Measurements from ENCODE around the gene SPAG17.
"Not testable (repeated sequence)": the region's sequence is repeated elsewhere in the genome, so short reads cannot be mapped to it uniquely, and the experiment has no call there.

DNA sequence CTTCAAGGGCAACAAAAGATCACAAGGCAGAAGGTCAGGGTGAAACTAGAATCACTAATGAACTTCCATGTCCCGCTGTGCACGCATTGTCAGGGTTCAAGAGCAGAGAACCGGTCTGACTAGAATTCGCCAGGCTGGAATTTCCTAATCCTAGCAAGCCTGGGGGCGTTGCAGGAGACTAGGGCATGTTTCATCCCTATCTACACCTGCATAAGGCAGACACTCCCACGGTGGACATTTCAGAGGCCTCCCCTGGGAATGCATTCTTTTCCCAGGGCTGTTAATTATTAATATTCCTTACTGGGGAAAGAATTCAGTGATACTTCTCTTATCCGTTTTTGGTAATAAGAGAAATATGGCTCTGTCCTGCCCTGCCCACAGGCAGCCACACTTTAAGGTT is 262.3 kb downstream of the SPAG17 start:
- TF ChIP-seq, protein P1, sequence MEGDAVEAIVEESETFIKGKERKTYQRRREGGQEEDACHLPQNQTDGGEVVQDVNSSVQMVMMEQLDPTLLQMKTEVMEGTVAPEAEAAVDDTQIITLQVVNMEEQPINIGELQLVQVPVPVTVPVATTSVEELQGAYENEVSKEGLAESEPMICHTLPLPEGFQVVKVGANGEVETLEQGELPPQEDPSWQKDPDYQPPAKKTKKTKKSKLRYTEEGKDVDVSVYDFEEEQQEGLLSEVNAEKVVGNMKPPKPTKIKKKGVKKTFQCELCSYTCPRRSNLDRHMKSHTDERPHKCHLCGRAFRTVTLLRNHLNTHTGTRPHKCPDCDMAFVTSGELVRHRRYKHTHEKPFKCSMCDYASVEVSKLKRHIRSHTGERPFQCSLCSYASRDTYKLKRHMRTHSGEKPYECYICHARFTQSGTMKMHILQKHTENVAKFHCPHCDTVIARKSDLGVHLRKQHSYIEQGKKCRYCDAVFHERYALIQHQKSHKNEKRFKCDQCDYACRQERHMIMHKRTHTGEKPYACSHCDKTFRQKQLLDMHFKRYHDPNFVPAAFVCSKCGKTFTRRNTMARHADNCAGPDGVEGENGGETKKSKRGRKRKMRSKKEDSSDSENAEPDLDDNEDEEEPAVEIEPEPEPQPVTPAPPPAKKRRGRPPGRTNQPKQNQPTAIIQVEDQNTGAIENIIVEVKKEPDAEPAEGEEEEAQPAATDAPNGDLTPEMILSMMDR (conservative IDR thresholded peaks at IDR 0.05; ENCODE audit: low read length): not testable (repeated sequence)
- not testable (repeated sequence) for TF ChIP-seq EZH2phosphoT487 (IDR thresholded peaks at IDR 0.05; ENCODE audit: borderline replicate concordance, low read depth, low read length)

All from OCI-LY7 (cell line).